GM12864 (cell line): ENCODE measurements around the gene POMT1.

ENCODE experiments used
- DNase-seq: peaks from one replicate; pipeline ENCODE4 v3.0.0-alpha.2; 2011; ENCODE audit warnings: low read depth
- H3K4me3 ChIP-seq: 2 replicates; pipeline ENCODE4 v1.5.1; 2011; ENCODE audit warnings: mild to moderate bottlenecking, low read depth, low read length, control low read depth
- TF ChIP-seq, protein P1 (sequence below): IDR thresholded peaks from 2 replicates; pipeline ENCODE4 v1.5.1; 2011; ENCODE audit warnings: low read depth, mild to moderate bottlenecking, moderate library complexity, low read length, control low read depth, inconsistent platforms; ENCODE audit errors: missing control alignments

POMT1 gene

DNA sequence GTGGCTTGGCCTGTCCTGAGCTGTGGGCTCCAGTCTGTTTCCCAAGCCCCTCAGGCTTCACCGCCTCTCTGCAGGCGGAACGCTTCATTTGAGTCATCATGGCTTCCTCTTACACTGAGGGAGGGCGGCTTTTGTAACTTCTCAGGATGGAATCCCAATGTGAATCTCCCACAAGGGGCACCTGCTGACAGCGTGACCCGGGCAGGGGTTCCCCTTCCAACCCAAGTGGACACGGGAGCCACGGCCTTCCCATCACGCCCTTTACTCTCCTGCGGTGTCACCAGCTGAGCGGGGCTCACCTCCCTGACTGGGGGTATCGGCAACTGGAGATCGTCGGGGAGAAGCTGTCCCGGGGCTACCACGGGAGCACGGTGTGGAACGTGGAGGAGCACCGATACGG lies 15.8 kb downstream of the POMT1 start:
- H3K4me3 ChIP-seq: no peak overlapping the region
- TF ChIP-seq, protein P1, sequence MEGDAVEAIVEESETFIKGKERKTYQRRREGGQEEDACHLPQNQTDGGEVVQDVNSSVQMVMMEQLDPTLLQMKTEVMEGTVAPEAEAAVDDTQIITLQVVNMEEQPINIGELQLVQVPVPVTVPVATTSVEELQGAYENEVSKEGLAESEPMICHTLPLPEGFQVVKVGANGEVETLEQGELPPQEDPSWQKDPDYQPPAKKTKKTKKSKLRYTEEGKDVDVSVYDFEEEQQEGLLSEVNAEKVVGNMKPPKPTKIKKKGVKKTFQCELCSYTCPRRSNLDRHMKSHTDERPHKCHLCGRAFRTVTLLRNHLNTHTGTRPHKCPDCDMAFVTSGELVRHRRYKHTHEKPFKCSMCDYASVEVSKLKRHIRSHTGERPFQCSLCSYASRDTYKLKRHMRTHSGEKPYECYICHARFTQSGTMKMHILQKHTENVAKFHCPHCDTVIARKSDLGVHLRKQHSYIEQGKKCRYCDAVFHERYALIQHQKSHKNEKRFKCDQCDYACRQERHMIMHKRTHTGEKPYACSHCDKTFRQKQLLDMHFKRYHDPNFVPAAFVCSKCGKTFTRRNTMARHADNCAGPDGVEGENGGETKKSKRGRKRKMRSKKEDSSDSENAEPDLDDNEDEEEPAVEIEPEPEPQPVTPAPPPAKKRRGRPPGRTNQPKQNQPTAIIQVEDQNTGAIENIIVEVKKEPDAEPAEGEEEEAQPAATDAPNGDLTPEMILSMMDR: no peak
- no peak for DNase-seq

DNA sequence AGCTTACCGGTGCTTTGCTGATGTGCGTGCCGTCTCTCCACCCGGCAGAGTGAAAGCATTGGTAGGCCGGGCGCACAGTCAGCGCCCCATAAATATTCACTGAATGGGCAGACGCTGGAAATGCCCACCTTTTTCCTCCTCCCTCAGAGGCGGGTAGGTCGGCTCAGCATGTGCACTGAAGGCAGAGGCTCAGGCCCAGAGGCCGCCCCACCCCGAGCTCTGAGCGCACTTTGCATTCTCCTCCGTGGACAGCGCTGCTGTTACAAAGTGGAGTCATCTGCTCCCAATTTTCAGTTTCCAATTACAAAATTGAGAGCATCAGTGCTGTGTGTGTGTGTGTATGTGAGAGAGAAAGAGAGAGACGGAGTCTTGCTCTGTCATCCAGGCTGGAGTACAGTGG lies 17.8 kb downstream of the POMT1 start:
- TF ChIP-seq, protein P1: no peak
- no peak for DNase-seq
- H3K4me3 ChIP-seq: no peak overlapping the region

DNA sequence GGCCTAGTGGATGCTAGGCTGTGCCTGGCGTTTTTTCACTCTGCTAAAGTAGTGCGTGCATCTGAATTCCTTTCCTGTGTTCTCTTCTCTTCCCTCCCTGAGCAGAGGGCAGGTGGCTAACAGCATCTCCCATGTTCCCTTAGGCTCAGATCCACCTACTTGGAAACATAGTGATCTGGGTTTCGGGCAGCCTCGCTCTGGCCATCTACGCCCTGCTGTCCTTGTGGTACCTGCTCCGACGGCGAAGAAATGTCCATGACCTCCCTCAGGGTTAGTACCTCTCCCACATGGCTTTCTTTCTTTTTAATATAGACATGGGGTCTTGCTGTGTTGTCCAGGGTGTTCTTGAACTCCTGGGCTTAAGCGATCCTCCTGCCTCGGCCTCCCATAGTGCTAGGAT lies 18.5 kb downstream of the POMT1 start:
- H3K4me3 ChIP-seq: no peak overlapping the region
- no peak for DNase-seq
- TF ChIP-seq, protein P1: no peak

DNA sequence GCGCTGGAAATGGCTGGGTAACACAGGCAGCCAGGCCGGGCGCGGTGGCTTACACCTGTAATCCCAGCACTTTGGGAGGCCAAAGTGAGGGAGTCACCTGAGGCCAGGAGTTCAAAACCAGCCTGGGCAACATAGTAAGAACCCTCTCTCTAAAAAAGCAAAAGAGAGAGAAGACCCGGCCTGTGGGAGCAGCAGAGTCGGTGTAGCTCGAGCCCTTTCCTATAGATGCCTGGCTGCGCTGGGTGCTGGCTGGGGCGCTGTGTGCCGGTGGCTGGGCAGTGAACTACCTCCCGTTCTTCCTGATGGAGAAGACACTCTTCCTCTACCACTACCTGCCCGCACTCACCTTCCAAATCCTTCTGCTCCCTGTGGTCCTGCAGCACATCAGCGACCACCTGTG lies 19.1 kb downstream of the POMT1 start:
- no peak overlapping the region for H3K4me3 ChIP-seq
- TF ChIP-seq, protein P1: no peak
- no peak for DNase-seq

DNA sequence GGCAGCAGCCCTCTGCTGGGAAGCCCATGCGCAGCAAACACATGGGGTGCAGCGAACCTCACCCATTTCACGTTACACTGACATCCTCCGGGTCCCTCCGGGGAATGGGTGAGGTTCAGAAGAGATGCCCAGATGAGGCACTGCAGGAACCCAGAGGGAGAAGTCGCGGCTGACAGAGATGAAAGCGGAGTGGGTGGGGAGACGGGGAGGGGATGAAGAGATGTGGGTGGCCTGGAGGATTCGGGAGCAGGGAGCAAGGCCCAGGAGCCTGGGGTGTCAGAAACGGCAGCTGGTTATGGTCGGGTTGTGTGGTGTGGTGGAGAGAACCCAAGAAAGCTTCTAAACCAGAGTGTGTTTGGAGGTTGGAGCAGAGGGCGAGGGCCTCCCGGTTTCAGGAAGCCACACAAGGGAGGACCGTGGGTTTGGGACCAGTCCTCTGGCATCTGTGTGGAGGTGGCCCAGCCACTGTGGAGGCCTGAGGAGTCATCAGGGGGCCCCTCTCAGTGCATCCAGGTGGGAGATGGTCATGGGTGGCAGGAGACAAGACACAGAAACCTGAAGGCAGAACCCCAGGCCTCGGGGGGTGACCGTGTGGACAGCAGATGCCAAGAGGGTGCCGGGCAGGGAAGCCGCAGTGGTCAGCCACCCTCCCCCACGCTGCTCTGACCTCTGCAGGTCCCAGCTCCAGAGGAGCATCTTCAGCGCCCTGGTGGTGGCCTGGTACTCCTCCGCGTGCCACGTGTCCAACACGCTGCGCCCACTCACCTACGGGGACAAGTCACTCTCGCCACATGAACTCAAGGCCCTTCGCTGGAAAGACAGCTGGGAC lies 19.8 kb downstream of the POMT1 start:
- TF ChIP-seq, protein P1: no peak
- H3K4me3 ChIP-seq: no peak overlapping the region
- DNase-seq: no peak

DNA sequence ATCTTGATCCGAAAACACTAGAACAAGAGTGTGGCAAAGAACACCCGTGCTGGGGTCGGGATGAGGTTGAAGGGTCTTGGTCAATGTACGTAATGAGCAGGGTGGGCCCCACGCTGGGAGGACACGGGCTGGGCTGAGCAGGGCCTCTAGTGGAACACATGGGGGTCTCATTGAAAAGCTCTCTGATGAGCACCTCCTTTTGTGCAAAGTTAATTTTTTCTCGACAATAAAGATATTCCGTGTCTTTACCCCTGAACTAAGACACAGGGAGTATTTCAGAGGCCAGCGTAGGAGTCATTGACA lies 20.3 kb downstream of the POMT1 start:
- H3K4me3 ChIP-seq: no peak overlapping the region
- no peak for DNase-seq

More for the DNA sequence above, 20.3 kb downstream of the POMT1 start:
- TF ChIP-seq, protein P1: no peak
